HG03025 (cell line): ENCODE data around the gene TNFSF8.

Source experiments
- ATAC-seq: cut with Tn5 transposase; IDR thresholded peaks from one replicate; pipeline ENCODE4 v1.9.1; 2021; ENCODE audit warnings: mild to moderate bottlenecking, moderate library complexity; ENCODE audit not compliant: unreplicated experiment, low FRiP score

Gene TNFSF8

GRCh38 chr9:114908104-114908622 lies 22.2 kb downstream of the TNFSF8 start:
- no peak for ATAC-seq

DNA sequence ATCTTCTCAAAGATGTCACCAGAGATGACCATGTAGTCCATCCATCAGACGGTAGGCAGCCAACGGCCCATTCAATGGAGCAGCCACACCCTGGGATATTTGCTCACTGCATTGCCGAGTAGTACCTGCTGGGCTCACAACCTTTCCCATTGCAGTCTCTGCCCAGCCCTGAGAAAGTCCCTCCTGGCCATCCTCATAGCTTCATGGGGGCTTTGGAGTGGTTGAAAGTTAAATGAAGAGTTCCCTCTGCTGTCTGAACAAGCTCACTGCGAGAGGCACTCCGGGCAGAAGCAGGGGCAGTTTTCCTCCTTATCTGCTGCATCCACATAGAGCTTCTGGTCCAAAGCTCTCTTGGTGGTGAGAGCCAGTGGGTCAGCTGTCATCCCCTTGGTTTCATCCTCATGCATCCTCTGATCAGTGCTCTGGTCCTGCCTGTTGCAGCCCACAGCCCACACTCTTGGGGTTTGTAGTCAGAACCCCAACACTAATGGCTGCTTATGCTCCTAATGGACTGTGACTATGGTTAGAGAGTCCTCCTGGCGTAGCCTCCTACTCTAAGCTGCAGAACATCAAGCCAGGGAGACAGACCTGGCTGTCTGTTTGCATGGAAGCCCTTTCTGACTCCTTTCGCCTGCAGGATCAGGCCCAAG lies 23.3 kb downstream of the TNFSF8 start:
- no peak for ATAC-seq

DNA sequence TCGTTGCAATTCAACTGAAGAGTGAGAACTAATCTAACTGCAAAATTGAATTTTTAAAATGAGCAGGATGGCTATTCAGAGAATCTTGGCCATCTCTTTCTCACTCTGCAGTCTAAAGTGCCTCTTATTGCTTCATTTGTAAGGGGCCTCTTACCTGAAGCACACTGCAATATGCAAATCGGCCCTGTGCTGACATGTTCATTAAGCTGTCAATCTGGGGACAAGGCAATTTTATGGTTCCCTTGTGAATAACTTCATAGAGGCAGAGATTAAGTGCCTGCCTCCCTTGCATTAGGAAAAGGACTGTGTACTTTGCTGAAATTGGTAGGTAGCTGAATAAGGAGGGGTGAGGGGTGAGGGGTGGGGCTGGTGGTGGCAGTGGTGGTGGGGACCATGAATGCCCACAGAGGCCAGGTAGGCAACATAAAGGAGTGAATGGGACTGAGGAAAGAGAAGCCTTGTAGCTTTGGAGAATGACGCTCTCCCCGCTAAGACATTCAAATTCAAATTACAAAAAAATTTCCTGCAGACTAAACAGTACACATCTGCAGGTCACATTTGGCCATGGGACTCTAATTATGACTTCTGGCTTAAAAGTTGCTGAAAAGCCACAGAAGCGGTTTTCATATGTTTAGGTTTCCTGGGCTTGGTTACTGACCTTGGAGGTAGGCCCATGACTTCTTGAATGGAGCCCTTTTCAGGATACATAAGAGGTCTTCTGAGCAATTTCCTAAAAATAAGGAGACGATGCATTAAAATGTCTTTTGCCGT lies 25.0 kb downstream of the TNFSF8 start:
- ATAC-seq: no peak

DNA sequence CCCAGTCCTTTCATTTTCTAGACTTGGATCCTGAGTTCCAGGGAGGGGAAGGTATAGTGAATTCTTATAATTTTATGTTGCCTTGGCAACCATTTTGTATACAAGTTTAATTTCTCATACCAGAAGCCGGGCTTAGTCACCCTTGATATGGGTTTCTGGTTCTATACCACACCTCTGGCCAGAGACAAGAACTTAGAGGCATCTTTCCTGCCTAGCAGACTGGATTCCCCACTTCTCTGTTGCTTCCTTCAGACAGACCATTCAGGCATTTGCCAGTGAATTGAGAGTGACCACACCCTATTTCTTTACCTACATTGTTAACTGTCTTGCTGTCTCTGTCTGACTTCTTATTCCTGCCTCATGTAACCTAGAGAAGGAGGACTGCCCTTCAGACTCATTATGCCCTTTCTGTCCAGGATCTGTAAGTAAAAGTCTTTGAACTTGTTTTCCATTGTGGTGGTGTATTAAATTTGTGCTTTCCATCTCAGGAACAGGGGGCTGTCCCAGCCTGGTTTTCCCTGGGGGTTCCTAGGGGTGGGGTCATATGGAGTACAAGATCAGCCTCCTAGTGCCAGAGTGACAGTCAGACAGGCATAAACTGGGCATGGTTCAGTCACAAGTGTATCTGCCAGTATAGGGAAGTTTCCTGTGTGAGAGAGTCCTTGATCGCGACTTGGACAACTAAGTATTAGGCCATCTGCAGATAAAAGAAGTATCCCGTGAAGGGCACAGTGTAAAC lies 27.4 kb downstream of the TNFSF8 start:
- no peak for ATAC-seq

DNA sequence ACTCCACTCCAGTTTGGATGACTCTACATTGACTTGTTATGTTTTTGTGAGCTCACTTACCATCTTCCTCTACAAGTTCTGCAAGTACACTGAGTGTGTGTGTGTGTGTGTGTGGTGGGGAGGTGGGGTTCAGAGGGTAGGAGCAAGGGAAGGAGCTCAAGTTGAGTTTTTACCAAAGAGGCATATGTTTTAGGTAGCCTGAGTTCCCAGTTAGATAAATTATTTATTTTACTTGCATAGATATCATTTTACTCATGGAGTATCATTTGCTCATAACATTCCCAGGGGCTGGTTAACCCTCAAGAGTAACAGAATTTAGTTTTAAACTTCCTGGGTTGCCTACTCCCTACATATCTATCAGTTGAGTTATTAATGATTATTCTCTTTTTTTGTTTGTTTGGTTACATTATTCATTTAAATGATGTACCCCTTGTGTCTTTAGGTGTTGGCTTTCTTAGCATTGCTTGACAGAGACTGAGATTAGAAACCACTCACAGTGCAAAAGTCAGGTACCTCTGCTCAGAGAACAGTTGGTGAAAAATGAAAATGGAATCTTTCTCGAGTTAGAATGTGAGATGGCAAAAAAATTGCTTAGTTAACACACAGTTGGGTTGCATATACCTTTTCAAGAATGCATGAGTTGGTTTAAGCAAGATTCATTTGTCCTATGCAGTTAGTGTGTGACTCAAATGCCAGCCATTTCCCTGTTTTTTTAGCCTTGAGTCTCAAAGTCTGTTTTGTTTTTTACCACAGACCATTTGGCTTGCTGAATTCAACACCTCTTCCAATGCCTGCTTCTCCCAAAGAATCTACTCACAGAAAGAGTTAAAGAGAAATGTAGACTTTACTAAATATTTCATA lies 29.2 kb downstream of the TNFSF8 start:
- ATAC-seq: no peak

GRCh38 chr9:114899995-114900394 lies 30.4 kb downstream of the TNFSF8 start:
- ATAC-seq: no peak

DNA sequence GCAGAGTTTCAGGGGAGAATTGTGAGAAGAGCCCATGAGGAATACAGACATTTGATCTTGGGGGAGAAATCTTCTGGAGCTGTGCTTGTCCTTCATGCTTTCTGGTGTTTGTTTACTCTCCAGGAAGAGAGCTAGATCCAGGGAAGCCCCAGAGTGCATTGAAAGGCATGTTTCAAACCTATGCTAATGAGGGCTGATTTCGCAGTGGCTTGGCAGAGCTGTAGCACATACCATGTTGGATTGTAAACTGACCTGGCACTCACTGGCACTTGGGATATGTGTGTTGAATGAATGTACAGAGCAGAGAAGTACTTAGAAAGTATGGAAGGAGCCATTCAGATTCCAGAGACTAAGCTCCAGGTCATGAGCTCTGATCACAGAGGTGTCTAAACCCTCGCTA lies 30.9 kb downstream of the TNFSF8 start:
- no peak for ATAC-seq

DNA sequence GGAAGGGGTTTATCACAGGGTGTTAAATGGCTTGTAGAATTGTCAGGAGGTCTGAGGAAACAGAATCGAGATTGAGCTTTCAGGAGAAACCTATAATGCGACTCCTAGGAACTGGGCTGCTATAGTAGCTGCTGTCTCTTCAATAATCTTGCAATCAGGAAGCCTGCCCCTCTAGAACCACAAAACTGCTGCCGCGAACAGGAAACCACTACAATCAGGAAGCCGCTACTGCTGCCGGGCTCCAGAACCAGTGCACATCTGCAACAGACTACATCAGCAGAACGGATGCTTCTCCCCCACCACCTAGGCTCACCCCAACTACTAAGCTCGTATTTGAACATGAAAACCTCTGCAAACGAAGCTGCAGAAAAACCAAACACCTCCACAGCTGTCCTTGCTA lies 31.6 kb downstream of the TNFSF8 start:
- peak; percentile 52 for ATAC-seq

DNA sequence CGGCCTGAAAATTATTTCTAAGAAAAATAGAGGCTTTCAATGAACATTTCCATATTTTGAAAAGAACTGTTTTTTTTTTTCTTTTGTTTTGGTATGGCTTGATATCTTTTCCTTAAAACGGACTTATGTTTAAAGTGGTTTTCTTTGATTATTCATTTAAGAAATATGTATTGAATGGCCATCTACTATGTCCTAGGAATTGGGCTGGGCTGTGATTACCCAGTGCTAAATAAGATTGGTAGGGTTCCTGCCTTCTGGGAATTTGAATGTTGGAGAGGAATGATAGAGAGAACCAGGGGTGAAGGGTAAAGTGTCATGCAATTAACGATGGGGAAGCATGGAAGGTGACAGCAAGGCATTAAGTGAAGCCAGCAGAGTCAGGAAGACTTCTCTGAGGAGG lies 33.2 kb downstream of the TNFSF8 start:
- no peak for ATAC-seq

- no peak for ATAC-seq
Observed at GRCh38 chr9:114896344-114896743, 34.0 kb downstream of the TNFSF8 start.

GRCh38 chr9:114895521-114895991 lies 34.8 kb downstream of the TNFSF8 start:
- ATAC-seq: no peak

DNA sequence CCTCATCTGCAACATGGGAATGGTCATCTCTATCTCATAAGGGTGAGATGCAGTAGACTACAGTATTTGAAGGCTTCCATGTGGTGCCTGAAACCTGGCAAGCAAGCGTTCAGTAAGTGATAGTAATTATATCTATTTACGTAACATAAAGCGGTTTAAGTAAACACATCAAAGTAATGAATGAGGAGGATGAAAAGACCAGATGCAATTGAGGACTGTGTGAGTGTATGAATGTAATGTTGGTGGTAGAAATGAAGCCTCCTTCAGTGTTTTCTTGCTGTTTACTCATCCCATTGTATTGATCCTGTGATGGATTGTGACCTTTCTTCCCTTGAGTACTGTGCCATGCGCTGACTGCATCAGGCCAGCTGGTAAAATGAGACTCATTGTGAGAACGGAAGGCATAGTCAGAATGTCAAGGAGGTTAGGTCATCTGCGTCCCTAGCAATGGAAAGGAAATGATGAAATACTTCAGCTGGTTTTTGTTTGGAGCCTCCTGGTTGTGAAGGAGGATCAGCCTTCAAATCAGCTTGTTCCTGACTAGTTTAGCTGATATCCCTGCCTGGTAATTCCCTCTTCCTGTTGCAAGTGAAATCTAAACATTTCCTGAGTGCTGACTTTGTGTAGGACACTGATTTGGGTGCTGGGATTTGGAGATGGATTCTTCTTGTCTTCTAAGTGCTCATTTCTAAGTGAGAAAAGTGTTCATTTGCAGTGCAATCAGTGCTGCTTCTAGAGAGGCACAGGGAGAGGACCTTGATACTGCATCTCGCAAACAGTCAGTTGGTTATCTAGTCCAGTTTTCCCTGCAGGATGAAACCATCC lies 35.6 kb downstream of the TNFSF8 start:
- ATAC-seq: no peak

DNA sequence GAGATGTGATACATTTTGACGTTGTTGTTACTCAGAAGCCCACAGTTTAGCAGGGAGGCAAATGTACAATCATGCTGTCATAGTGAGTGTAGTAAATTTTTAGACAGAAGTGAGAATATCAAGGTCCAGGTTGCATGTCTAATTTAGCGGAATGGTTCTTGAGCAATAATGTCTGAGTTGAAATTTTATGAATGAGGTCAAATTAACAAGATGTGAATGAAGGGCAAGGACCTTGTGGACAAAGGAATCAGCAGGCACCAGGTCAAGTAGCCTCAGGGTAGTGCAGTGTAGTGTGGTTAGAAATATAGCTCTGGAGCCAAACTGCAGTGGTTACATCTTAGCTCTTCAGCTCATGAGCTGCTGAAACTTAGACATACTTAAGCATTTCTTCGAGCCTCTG lies 36.2 kb downstream of the TNFSF8 start:
- no peak for ATAC-seq

- ATAC-seq: no peak
Observed at GRCh38 chr9:114893221-114894010, 37.0 kb downstream of the TNFSF8 start.

GRCh38 chr9:114889802-114890224 lies 40.6 kb downstream of the TNFSF8 start:
- ATAC-seq: no peak

DNA sequence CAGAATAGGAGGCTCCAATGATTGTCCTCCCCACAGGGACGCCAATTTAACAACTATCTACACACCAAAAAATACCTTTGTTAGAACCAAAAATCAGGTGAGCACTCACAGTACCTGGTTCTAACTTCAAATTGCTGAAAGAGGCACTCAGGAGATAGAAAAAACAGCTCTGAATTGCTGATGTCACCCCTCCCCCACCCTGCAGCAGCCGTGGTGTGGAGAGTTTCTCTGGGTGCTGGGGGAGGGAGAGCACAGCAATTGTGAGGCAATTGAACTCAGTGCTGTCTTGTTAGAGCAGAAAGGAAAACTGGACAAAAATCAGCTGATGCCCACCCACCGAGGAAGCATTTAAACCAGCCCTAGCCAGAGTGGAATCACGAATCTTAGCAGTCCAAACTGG lies 41.8 kb downstream of the TNFSF8 start:
- no peak for ATAC-seq

DNA sequence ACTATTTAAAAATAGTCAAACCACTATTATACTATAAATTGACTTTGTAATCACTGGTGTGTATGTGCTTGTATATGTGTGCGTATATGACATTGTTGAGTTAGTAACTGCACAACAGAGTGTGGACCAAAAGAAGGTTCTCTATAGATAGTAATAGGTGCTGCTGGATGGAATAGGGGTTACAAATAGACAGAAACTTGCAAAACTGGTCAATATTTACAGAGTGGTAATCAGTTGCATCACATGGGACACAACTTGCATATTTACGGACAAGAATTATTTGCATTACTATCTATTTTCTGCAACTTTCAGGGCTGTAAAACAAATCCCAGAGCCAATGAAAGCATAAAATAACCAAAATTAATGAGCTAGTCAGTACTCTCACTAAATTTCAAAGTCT lies 42.4 kb downstream of the TNFSF8 start:
- no peak for ATAC-seq

DNA sequence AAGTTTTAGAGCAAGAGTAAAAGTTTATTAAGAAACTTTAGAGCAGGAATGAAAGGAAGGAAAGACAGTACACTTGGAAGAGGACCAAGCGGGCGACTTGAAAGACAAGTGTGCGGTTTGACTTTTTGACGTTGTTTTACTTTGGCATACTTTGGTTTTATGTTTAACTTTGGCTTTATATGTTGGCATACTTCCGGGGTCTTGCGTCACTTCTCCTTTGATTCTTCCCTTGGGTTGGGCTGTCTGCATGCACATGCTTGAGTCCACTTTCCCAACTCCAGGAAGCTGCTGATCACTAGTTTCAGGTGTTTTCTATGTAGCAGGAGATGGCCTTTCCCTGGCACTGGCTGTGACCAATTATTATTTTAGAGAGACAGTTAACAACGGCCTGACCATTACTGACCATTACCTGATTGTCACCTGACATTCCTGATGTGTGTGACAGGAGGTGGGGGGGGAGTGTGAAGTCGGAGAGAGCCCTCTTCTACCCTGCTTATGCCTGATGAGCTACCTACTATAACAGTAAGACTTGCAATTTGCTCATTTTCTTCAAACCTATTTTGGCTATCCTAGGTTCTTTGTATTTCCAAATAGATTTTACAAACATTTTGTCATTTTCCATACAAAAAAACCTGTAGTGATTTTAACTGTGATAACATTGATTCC lies 45.5 kb downstream of the TNFSF8 start:
- no peak for ATAC-seq
